Renal pelvis (tissue), 4 donors: Measurements from ENCODE around the gene RSBN1L. TPM values are rescaled to one million over a fixed set of nuclear protein-coding genes. Genes with fewer than 3 reads are reported as not detected.

Experiments
- DNase-seq: peaks from one replicate; pipeline ENCODE4 v3.0.0-alpha.2; 2013
- polyA plus RNA-seq, 3 donors: library from polyadenylated mRNA; unstranded; fragments of 120-200 nt; gene quantifications; one replicate each; pipeline ENCODE4 v1.2.1, GENCODE V29; 2013; ENCODE audit not compliant: insufficient read length in 3 of 3

Gene RSBN1L
- polyA plus RNA-seq, 3 donors: 27.1 to 33.0 (median 27.7) TPM

DNA sequence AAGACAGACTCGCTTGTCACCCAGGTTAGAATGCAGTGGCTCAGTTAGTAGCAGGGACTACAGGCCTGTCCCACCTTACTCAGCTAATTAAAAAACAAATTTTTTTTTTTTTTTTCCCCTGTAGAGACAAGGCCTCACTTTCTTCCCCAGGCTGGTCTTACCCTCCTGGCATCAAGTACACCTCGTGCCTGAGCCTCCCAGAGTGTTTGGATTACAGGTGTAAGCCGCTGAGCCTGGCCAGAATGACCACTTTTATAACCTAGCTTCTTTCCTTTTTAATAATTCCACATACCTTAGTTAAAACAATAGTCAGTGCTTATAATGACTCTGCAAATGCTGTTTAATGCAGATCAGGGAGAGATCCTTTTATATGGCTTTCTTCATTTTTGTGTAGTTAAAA, 31.3 kb downstream of the RSBN1L start:
- DNase-seq: no peak

DNA sequence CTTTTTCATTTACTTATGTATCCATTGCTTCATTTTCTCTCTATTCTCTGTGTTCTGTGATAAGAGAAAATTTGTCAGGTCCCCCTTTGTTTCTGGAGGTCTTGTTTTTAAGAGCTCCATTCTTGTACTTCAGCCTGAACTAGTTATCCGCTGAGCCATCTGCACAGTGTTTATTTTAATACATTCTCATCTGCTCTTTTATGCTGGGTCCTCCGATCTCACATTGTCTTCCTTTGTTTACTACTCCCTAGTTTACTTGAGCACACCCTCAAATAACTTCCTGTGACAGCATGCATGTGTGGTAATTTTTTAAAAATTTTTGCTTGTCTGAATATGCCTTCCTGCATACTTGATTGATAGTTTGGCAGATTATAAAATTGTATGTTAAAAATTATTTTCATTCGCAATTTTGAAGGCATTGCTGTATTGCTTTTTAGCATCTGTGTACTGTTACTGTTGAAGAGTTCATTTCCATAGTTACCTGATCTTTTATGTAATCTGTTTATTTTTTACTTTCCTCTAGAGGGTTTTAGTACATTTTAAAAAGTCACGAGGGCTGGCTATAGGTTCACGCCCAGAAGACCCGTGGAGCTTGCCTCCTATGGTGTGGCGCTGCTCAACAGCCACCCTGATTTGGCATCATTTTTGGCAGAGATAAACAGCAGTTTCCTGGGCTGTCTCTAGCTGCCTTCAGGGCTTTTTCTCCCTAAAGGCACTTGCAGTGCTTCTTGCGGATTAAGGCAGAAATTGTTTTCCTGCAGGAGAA, 31.9 kb downstream of the RSBN1L start:
- no peak for DNase-seq

DNA sequence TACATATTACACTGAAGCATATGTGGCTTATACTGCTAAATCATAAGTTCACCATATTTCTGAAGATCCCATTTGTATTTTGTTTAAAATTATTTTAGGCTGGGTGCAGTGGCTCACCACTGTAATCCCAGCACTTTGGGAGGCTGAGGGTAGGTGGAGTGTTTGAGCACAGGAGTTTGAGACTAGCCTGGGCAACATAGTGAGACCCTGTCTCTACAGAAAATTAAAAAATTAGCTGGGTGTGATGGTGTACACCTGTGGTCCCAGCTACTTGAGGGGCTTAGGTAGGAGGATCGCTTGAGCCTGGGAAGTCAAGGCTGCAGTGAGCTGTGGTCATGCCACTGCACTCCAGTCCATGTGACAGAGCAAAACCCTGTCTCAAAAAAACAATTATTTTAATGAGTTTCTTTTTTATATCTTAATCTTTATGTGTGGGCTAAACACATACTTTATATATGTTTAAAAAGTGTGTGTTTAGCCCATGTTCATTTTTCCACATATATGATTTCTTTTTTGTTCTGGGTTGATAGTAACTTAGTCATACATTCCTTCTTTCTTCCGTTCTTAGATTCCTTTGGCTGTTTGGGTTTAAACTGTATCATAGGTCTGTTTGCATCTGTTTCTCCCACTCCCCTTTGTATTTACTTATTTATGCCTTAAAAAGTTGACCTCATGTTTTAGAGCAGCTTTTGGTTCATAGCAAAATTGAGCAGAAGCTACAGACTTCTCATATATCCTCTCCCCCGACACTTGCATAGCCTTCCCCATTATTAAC, 33.5 kb downstream of the RSBN1L start:
- DNase-seq: no peak

DNA sequence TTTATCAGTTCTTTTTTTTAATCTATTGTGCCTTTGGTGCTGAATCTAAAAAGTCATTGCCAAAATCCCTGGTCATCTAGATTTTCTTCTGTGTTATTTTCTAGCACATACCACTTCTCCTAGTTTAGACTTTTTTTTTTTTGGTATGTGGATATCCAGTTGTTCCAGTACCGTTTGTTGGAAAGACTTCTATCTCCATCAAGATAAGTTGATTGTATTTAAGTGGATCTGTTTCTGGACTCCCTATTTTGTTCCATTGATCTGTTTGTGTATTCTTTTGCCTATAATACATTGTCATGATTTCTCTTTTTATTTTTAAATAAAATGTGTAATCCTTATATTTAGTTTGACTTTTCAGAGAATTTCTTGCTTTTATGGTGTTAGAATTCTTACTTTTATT, 35.5 kb downstream of the RSBN1L start:
- DNase-seq: no peak

DNA sequence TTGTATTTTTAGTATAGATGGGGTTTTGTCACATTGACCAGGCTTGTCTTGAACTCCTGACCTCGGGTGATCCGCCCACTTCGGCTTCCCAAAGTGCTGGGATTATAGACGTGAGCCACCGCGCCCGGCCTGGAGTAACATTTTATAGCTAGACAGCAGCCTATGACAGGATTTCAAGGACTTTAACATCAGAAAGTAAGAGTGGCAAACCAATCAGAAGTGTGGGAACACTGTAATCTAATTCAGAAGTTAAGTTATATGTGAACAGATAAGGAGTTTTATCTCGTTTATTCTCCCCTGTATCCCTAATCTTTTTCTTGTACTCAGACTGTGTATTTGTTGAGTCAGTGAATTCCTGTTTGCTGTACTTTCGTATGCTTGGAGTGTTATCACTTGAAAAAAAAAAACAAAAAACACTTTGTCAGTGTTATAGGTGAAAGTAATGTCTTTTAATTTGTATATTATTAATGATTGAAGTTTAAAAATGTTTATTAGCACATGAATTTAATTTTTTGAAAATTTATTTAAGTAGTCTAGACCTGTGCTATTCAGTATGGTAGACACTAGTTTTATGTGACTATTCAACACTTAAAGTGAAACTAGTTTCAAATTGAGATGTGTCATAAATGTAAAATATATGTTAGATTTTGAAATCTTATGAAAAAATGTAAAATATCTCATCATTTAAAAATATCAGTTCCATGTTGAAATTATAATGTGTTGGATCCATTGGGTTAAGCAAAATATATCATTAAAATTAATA, 38.6 kb downstream of the RSBN1L start:
- no peak for DNase-seq

DNA sequence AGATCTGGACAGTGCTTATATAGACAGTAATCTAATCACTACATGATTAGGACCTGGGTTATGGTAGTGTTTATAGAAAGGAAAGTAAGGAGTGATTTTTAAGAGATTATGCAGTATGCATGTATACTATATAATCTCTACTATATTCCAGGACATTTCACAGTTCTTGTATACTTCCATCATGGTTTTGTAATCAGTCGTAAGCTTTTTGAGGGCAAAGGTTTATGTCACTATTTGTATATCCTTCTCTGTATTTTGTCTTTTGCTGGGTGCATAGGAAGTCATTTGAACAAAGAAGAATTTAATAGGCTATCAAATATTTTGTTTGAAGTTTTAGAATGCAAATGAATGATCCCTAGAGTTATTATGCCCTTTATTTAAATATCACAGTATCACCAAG, 39.2 kb downstream of the RSBN1L start:
- DNase-seq: no peak

DNA sequence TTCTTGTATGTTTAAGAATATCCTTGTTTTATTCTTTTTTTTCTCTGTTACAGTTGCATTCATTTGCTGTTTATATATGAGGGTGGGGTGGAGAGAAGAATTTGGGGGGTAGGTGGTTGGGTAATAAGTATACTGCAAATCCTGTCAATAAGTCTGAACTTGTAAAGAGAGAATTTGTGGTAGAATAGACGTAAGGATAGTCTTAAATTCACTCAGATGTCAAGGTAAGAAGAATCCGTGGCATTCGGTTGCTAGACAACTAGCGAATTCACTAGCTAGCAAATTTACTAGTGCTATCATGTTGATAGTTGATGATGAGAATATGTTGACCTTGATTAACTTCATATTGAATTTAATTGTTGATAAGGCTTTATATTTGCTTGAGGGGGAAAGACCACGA, 40.7 kb downstream of the RSBN1L start:
- no peak for DNase-seq

DNA sequence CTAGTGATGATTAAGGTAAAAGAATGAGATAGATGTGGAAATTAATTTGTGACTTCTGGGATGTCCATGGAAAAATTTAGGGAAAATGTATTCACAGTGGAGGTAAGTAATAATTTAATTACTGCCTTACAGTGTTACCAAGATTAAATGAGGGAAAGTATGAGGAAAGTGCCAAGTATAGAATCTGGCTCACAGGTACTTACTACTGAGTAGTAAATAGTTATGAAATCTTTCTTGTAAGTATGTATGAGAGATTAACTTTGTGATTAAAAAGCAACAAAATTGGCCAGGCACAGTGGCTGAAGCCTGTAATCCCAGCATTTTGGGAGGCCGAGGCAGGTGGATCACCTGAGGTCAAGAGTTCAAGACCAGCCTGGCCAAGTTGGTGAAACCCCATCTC, 42.1 kb downstream of the RSBN1L start:
- no peak for DNase-seq

DNA sequence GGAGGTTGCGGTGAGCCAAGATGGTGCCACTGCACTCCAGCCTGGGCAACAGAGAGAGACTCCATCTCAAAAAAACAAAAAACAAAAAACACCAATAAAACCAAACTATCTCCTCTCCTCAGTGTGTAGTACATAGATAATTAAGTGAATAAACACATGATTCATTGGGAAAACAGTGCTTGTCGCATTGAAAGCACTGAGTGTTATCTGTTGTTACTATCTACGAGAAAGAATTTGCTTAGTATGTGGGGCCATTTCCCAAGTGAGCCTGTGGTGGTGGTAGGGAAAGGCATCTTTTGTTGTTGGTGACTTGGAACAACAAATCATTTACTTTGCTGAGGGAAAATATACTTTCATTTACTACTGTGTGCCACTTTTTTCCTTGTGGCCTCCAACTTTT, 42.6 kb downstream of the RSBN1L start:
- no peak for DNase-seq

DNA sequence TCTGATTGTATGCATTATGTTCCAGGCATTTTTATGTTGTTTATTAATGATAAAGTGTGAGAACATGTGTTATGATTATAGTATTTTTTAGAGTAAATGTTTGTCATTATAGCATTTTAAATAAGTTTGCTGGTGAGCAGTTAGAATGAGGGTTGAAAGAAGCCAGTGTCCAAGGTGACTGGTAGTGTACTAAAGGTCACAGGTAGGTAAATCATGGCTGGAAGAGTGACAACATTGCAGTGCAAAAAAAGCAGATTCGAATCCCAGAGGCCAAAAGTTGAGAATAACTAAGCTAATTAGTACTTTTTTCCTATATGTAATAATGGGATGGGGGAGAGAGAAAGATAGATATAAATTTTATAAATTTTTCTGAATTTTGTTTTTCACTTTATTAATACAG, 44.0 kb downstream of the RSBN1L start:
- DNase-seq: no peak

DNA sequence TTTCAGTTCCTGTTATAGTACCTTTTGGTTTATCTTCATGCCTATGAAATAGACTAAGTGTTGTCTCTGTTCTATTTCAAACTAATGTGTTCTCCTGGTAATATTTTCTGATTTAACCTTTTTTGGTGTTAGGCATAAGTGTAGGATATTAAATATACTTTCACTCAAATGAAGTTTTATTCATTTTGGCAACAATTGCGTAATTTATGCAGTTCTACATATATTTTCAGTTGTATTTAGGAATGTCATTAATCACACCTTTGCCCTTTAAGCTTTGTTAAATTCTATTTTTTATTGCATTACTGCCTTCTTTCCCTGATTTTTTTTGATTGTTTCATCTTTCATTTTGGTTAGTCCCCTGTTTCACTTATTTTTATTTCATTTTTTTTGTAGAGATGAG, 47.3 kb downstream of the RSBN1L start:
- DNase-seq: no peak

DNA sequence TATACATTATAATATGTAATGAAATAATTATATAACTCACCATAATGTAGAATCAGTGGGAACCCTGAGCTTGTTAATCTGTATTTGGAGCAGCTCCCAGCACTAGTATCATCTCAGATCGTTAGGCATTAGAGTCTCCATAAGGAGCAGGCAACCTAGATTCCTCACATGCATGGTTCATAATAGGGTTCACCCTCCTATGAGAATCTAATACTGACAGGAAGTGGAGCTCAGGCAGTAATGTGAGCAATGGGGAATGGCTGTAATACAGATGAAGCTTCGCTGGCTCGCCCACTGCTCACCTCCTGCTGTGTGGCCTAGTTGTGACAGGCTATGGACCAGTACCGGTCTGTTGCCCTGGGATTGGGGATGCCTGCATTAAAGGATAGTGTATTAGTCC, 49.5 kb downstream of the RSBN1L start:
- no peak for DNase-seq

DNA sequence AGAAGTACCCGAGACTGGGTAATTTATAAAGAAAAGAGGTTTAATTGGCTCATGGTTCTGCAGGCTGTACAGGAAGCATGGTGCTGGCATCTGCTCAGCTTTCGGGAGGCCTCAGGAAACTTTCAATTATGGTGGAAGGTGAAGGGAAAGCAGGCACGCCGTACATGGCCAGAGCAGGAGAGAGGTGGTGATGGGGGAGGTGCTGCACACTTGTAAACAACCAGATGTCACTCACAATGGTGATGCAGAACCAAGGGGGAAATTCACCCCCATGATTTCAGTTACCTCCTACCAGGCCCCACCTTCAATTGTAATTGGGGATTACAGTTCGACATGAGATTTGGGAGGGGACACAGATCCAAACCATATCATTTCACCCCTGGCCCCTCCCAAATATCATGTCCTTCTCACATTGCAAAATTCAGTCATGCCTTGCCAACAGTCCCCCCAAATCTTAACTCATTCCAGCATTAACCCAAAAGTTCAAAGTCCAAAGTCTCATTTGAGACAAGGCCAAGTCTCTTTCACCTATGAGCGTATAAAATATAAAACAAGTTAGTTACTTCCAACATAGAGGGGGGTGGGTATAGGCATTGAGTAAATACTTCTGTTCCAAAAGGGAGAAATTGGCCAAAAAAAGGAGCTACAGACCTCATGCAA, 50.0 kb downstream of the RSBN1L start:
- DNase-seq: no peak

DNA sequence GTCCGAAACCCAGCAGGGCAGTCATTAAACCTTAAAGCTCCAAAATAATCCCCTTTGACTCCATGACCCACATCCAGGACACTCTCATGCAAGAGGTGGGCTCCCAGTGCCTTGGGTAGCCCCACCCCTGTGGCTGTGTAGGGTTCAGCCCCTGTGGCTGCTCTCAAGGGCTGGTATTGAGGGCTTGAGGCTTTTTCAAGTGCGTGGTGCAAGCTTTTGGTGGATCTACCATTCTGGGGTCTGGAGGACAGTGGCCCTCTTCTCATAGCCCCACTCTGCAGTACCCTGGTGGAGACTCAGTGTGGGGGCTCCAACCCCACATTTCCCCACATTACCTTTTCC, 50.5 kb downstream of the RSBN1L start:
- no peak for DNase-seq

DNA sequence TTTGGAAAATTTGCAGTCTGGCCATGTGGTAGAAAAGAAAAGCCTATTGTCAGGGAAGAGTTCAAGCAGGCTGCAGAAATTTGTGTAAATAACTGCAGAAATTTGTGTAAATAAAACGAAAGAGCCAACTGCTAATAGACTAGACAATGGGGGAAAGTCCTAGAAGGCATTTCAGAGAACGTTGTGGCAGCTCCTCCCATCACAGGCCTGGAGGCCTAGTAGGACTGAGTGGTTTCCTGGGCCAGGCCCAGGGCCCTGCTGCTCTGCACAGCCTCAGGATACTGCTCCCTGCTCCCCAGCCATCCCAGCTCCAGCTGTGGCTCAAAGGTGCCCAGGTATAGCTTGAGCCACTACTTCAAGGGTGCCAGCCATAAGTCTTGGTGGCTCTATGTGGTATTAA, 50.9 kb downstream of the RSBN1L start:
- DNase-seq: no peak

DNA sequence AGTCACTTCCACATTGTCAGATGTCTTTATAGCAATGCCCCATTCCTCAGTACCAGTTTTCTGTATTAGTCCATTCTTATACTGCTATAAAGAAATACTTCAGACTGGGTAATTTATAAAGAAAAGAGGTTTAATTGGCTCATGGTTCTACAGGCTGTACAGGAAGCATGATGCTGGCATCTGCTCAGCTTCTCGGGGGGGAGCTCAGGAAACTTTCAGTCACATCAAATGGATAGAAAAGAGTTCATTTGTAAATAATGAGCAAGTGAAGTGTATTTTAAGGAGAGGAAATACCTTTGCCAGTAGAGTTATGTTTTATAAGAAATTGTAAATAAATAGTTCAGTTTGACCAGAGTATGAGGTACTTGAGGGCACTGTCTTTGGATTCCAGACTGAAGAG, 51.5 kb downstream of the RSBN1L start:
- DNase-seq: no peak

DNA sequence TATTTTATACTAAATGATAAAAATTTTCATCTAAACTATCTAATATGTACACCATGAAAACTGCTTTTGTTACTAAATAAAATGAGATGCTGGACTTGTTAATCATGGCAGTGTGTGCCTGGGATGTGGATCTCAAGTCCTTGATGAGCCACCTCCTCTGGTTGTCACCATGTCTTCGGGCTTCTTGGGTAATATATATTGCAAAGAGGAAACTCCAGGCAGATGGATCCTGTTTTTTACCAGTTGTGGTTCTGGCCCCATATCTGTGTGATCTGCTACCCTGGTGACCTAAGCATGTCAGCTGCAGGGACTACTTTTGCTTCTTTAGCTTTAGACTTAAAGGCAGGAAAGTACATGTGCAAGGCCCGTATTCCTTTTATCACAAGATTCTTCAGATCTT, 55.8 kb downstream of the RSBN1L start:
- DNase-seq: no peak

DNA sequence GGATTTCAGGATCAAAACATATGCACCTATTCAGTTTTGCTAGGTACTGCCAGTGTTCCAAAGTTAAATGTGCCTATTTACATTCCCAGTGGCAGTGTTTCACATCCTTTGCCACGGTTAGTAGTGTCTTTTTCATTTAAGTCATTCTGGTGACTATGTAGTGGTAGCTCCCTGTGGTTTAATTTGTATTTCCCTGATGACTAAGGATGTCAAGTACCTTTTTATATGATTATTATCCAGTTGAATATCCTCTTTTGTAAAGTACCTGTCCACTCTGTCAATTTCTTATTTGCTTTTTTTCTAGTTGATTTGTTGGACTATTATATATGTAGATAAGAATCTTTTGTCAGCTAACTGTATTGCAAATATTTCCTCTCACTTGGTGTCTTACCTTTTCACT, 56.9 kb downstream of the RSBN1L start:
- DNase-seq: no peak

DNA sequence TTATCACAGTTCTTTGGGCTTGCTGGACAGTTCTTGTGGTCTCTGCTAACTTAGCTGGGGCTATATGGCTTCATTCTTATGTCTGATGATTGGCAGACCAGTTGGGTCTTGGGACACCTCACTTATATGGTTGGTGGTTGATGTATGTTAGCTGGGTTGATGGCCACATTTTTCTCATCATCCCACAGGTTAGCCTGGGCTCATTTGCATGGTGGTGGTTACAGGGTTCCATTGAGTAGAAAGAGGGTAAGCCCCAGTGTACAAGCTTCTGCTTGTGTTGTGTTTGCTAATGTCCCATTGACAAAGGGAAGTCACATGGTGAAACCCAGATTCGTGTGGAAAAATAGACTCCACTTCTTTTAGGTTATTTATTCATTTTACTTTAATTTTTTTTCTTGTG, 61.3 kb downstream of the RSBN1L start:
- DNase-seq: no peak

DNA sequence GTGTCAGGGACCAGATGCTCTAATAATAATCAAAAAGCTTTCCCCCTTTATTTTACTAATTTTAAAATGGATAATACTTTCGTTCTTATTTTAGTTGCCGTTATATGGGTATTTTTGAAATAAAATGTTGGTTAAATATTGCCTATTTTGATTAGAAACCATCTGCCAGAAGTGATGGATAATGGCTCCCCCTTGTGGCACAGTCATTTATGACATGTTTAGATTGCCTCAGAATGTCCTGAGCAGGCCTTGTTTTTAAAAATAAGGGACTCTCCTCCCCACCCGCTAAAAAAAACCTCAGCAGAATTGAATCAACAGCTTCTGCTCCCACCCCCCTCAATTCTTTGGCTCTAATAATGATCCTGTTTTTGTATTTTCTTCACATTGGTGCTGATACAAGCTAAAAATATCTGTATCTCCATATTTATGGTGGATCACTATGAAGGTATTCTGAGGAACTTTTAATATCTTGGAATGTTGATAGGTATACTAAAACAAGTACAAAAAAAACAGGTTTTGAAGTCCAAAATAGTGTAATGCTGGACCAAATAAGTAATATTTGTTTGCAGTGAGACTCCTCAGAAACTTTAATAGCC, 63.1 kb downstream of the RSBN1L start:
- DNase-seq: peak; percentile 56

DNA sequence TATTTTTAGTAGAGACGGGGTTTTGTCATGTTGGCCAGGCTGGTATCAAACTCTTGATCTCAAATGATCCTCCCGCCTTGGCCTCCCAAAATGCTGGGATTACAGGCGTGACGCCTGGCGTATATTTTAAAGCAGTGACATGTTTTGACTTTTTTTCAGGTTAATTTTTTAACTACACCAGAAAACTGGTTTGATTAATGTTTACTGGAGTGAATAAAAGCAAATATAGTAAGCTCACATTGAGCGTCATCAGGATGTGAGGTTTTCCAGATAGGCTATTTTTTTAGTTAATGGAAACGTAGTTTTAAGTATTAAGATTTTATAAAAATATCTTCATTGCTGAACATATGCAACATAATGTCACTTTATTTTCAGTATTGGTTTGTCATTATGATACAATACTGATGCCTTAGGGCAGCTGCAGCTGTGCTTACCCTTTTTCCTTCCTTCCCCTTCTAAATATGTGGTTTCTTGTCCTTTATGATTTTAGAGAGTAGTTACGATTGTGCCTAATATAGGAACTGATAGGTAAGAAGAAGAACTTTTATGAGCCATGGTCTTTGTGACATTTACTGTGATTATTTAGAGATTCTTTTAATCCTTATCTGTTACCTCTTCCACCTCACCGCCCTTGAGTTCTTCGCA, 64.7 kb downstream of the RSBN1L start:
- DNase-seq: no peak

DNA sequence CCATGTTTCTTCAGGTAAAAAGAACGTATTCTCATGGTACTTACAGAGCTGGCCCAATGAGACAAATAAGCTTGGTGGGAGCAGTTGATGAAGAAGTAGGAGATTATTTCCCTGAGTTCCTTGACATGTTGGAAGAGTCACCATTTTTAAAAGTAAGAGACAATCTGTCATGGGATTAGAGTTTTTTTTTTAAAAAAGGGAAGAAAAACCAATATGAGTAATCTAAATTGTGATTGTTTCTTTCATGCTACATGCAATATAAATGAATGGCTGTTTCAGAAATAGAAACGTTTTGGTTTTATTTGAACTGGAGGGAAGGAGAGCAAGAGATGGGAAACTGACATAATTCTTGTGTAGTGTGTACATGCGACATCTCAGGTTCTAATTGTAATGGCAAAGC, 69.2 kb downstream of the RSBN1L start:
- no peak for DNase-seq
